Lower leg skin (tissue), 3 donors: ENCODE data around the gene FRMD1.

Experiments
- POLR2A ChIP-seq, 2 donors: fragments of 450-650 bp; IDR thresholded peaks; one replicate each; pipeline ENCODE4 v1.6.1; 2016 to 2017; ENCODE audit warnings: antibody characterized with exemption in 2 of 2, mild to moderate bottlenecking in 1 of 2, moderate library complexity in 1 of 2
- TF ChIP-seq, protein P1 (sequence below), 3 donors: fragments of 450-650 bp; IDR thresholded peaks; one replicate each; pipeline ENCODE4 v1.5.1; 2016; ENCODE audit warnings: antibody characterized with exemption in 3 of 3, mild to moderate bottlenecking in 3 of 3, moderate library complexity in 2 of 3

DNA sequence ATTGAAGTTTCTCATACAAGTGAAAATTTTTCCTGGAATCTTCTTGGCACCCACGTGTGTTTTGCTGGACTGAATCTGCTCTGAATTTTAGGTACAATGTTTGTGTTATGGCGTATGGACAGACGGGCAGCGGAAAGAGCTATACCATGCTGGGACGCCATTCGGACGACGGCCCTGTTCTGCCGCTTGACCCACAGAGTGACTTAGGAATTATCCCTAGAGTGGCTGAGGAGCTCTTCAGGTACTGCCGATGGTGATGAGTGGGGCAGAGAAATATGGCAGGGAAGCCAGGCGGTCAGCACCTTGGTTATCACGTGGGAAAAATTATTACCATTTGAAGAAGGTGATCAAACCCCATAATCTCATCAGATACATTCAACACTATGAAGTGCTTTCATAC lies 45.2 kb downstream of the FRMD1 start:
- no peak for TF ChIP-seq POLR2A (IDR thresholded peaks at IDR 0.05)
- TF ChIP-seq, protein P1, sequence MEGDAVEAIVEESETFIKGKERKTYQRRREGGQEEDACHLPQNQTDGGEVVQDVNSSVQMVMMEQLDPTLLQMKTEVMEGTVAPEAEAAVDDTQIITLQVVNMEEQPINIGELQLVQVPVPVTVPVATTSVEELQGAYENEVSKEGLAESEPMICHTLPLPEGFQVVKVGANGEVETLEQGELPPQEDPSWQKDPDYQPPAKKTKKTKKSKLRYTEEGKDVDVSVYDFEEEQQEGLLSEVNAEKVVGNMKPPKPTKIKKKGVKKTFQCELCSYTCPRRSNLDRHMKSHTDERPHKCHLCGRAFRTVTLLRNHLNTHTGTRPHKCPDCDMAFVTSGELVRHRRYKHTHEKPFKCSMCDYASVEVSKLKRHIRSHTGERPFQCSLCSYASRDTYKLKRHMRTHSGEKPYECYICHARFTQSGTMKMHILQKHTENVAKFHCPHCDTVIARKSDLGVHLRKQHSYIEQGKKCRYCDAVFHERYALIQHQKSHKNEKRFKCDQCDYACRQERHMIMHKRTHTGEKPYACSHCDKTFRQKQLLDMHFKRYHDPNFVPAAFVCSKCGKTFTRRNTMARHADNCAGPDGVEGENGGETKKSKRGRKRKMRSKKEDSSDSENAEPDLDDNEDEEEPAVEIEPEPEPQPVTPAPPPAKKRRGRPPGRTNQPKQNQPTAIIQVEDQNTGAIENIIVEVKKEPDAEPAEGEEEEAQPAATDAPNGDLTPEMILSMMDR (IDR thresholded peaks at IDR 0.05), result no peak
